GM19463 (cell line): Measurements from ENCODE around the gene WEE2.
"Not testable (repeated sequence)": the region's sequence is repeated elsewhere in the genome, so short reads cannot be mapped to it uniquely, and the experiment has no call there.

Source experiments
- ATAC-seq: cut with Tn5 transposase; IDR thresholded peaks from one replicate; pipeline ENCODE4 v1.9.1; 2021; ENCODE audit warnings: mild to moderate bottlenecking, moderate library complexity; ENCODE audit not compliant: unreplicated experiment

The WEE2 gene

GRCh38 chr7:141763797-141764196 is 55.6 kb downstream of the WEE2 start, which contains the start of gene TAS2R3:
Gene TAS2R3 (plus strand): TSS chr7:141764097. CDS start chr7:141764159, 62 bp downstream.
- ATAC-seq: no peak

GRCh38 chr7:141770083-141770583 is 62.0 kb downstream of the WEE2 start:
- not testable (repeated sequence) for ATAC-seq

- ATAC-seq: no peak
Measured at GRCh38 chr7:141776374-141776773, 68.2 kb downstream of the WEE2 start, which contains the start of gene TAS2R4. Gene TAS2R4 (plus strand): TSS chr7:141776674. CDS start chr7:141778489, 1,815 bp downstream.
